Measurements from ENCODE around the gene NRIP1.

DNA sequence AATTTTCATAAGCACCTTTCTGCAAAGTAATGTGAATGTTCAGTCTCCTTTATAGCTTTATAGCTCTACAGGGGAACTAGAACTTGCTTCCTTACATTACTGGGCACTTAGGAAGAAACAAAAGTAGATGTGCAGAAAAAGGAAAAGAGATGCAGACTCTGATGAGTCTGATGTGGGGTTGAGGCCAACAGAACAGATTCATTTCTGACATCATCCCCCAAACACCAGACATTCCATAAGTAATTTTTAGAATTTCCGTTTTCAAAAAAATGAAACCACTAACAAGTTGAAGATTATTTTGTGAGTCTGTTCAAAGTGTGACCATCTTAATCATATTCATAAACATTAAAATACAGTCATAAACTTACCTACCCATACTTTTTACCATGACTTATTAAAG lies 96.0 kb downstream of the NRIP1 start:
- no peak for TF ChIP-seq POLR2A (IDR thresholded peaks at IDR 0.05)
- TF ChIP-seq, protein P1, sequence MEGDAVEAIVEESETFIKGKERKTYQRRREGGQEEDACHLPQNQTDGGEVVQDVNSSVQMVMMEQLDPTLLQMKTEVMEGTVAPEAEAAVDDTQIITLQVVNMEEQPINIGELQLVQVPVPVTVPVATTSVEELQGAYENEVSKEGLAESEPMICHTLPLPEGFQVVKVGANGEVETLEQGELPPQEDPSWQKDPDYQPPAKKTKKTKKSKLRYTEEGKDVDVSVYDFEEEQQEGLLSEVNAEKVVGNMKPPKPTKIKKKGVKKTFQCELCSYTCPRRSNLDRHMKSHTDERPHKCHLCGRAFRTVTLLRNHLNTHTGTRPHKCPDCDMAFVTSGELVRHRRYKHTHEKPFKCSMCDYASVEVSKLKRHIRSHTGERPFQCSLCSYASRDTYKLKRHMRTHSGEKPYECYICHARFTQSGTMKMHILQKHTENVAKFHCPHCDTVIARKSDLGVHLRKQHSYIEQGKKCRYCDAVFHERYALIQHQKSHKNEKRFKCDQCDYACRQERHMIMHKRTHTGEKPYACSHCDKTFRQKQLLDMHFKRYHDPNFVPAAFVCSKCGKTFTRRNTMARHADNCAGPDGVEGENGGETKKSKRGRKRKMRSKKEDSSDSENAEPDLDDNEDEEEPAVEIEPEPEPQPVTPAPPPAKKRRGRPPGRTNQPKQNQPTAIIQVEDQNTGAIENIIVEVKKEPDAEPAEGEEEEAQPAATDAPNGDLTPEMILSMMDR (IDR thresholded peaks at IDR 0.05), result no peak

Measured in lower leg skin (tissue), 3 donors.